ENCODE results near the gene FBXL19.

The FBXL19 gene

DNA sequence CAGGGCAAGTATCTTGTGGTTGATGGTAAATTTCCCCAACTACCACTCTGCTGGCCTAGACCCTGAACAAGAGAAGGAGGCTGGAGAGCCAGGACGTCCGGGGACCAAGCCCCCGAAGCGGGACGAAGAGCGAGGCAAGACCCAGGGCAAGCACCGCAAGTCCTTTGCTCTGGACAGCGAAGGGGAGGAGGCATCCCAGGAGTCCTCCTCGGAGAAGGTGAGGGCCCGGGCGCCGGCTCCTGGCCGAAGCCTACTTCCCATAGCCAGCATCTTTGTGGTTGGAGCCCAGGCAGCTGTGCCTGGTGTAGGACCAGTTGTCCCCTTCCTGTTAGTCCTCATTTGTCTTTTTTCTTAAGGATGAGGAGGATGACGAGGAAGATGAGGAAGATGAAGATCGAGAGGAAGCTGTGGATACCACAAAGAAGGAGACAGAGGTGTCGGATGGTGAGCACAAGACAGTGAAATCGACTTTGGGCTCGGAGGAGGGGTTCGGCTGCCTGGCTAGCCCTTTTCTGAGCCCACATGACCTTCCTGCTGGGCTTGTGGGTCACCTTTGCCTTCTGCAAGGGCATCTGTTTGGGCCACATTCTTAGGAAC is 46.0 kb downstream of the FBXL19 start:
- DNase-seq = no peak

DNA sequence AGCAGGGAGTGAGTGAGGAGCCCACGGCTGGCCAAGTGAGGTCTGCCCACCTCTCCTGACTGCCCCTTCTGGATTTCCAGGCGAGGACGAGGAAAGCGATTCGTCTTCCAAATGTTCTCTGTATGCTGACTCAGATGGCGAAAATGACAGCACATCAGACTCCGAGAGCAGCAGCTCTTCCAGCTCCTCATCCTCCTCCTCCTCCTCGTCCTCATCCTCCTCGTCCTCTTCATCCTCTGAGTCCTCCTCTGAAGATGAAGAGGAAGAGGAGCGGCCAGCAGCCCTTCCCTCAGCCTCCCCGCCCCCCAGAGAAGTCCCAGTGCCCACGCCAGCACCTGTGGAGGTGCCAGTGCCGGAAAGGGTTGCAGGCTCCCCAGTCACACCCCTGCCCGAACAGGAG is 47.9 kb downstream of the FBXL19 start:
- no peak for DNase-seq

DNA sequence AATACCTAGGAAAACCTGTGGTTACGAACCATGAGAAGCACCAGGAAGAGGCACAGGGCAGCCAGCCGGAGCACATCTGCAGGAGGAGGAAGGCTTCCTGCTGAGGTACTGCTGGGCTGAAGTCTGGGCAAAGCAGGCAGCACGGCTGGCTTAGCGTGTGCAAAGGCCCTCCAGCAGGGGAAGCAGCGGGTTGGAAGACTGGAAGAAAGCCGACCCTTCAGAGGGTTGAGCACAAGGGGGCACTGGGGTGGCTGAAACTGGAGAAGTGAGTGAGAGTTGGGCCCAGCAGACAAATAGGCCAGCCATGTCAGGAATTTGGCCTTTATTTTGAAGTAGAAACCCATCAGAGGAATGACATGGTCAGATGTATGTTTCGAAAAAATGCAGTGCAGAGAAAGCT is 49.5 kb downstream of the FBXL19 start:
- DNase-seq = no peak

DNA sequence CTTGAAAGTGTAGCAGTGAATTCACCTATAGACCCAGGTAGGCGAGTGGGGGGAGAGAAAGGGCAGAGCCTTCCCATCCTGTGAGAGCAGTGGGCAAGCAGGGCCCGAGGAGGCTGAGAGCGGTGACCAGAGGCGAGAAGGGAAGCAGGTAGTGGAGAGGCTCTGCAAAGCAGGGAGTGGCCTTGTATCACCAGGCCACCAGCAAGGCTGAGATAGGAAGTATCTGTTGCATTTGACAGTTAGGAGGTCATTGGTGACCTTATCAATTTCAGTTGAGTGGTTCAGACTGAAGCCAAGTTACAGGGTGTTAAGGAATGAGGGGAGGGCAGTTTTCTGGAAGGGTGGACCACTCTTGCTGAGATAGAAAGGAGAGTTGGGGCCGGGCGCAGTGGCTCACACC is 51.0 kb downstream of the FBXL19 start:
- no peak for DNase-seq

DNA sequence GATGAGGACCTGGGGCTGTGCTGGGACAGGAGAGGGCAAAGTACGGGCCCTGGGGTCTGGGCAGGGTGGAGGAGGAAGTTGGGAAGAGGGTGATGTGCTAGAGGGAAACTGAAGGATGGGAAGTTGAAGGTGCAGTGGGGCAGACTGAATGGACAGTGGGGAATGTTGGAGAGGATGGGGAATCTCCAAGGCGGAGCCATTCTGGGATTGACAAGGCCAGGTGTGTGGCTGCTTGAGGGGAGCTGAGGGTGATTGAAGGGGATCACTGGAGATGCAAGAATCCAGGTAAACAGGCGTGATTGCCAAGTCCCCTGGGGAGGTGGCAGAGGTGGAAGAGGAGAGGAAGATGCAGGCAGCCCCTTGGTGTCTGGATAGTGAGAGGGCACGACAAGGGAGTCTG is 53.1 kb downstream of the FBXL19 start:
- DNase-seq = no peak

DNA sequence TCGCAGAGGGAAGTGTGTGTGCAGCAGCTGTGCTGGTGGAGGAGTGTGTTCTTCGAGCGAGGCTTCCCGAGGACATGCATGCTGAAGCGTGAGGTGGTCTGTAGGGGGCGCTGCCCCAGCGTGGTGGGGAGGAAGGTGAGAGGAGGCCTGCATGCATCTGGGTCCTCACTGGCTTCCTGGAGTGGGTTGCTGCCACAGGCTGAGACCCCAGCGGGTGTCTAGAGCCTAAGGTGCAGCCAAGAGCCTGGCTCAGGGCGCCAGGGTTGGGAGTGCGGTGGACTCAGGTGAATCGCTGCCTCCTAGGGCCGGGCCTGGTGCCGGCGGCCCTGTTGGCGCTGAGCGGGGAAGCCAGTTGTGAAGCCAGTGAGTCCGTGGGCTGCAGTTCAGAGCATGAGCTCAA is 54.1 kb downstream of the FBXL19 start:
- no peak for DNase-seq

DNA sequence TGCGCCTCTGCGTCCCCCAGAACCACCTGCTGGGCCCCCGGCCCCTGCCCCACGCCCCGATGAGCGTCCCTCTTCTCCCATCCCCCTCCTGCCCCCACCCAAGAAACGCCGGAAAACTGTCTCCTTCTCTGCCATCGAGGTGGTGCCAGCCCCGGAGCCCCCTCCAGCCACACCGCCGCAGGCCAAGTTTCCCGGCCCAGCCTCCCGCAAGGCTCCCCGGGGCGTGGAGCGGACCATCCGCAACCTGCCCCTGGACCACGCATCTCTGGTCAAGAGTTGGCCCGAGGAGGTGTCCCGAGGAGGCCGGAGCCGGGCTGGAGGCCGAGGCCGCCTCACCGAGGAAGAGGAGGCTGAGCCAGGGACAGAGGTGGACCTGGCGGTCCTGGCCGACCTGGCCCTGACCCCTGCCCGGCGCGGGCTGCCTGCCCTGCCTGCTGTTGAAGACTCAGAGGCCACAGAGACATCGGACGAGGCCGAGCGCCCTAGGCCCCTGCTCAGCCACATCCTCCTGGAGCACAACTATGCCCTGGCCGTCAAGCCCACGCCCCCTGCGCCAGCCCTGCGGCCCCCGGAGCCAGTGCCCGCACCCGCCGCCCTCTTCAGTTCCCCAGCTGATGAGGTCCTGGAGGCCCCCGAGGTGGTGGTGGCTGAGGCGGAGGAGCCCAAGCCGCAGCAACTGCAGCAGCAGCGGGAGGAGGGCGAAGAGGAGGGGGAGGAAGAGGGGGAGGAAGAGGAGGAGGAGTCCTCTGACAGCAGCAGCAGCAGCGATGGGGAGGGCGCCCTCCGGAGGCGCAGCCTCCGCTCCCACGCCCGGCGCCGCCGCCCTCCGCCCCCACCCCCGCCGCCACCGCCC is 56.0 kb downstream of the FBXL19 start:
- DNase-seq = no peak

DNA sequence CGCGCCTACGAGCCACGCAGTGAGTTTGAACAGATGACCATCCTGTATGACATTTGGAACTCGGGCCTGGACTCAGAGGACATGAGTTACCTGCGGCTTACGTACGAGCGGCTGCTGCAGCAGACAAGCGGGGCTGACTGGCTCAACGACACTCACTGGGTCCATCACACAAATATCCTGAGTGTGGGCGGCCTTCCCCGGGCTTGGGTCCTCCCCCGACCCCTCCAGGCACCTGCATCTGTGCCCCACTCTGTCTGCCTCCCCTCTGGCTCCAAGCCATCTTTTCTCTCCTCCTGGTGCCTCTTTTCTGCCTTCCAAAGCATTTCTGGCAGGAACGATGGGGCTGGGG is 56.6 kb downstream of the FBXL19 start:
- no peak for DNase-seq

DNA sequence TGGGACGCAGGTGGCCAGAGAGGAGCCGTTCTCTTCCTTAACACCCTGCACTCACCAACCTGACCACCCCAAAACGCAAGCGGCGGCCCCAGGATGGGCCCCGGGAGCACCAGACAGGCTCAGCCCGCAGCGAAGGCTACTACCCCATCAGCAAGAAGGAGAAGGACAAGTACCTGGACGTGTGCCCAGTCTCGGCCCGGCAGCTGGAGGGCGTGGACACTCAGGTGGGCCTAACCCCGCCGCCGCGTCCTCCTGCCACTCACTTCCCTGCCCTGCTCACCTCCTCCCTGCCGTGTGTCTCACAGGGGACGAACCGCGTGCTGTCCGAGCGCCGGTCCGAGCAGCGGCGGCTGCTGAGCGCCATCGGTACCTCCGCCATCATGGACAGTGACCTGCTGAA is 57.1 kb downstream of the FBXL19 start:
- no peak for DNase-seq

DNA sequence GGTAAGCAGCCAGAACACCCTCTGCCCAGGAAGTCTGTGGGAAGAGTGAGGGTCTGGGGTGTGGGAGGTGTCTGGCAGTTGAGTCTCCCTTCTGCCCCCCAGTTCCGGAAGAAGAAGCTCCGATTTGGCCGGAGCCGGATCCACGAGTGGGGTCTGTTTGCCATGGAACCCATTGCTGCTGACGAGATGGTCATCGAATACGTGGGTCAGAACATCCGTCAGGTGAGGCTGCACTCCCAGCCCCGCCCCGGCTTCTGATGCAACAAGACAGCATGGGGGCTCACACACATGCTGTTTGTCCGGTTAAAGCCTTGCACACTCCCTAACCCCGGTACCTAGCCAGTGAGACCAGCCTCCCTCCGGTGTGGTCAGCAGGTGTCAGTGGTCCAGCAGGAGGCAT is 57.6 kb downstream of the FBXL19 start:
- DNase-seq = no peak

DNA sequence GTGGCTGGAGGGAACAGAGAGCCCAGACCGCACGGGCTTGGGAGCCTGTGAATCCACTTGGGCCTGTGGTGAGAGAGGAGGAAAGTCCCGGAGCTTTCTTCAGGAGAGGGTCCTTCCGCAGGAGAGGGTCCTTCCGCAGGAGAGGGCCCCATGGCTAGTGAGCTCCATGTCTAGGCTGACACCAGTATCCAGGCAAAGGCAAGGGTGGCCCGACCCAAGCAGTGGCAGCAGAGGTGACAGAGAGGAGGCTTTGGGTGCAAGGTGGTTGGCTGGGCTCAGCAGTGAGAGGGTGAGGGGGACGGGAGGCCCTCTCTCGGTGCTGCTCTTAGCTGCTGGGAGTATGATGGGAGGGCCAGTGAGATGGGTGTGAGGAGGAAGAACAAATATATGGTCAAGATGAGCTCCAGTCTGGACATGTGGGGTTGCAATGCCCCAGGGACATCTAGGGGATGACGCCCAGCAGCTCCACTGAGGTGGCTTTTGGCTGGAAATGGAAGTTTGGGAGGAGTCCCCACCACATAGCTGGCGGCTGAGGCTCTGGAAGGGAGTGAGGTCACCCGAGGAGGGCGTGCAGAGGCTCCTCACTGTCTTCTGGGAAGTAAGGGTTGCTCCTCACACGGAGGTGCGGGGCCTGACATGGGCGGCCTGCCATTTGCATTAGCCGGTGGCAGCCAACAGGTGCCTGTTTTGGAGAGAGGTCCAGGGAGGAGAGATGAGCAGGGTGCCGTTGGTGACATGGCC is 59.3 kb downstream of the FBXL19 start:
- DNase-seq = no peak

DNA sequence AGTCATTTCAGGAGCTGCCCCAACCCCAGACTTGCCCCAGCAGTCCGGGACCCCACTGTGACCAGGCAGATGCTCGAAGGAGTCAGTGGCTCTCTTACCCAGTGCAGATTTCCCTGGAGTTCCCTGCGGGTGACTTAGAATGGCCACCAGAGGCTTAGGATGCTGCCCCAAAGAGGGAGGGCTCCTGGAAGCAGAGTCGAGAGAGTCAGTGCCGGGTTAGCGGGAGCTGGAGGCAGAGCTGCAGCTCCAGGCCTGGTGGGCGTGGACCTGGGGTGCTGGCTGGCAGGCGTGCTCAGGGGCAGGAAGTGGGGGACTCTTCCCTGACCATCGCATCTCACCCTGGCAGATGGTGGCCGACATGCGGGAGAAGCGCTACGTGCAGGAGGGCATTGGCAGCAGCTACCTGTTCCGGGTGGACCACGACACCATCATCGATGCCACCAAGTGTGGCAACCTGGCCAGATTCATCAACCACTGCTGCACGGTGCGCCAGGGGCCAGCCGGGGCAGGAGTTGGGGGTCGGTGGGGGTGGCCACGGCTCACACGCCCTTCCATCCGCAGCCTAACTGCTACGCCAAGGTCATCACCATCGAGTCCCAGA is 60.0 kb downstream of the FBXL19 start:
- DNase-seq = no peak

DNA sequence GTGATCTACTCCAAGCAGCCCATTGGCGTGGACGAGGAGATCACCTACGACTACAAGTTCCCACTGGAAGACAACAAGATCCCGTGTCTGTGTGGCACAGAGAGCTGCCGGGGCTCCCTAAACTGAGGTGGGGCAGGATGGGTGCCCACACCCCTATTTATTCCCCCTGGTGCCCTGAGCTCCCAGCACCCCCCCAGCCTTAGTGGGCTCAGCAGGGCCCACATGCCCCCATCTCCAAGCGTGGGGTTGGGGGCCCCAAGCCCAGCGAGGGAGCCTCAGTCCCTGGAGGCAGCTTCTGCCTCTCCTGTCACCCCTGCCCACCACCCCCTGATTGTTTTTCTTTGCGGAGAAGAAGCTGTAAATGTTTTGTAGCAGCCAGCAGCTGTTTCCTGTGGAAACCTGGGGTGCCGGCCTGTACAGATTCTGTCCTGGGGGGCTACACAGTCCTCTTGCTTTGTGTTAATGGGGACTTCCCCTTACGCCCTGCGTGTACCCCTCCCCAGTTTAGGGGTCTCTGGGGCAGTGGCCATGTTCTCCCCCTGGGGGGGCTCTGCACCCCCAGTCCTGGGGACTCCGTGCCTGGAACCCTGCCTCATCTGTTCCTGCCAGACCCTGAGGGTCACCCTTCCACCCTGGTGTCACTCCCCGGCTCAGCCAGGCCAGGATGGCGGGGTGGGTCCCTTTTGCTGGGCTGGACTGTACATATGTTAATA is 60.7 kb downstream of the FBXL19 start:
- DNase-seq = no peak

DNA sequence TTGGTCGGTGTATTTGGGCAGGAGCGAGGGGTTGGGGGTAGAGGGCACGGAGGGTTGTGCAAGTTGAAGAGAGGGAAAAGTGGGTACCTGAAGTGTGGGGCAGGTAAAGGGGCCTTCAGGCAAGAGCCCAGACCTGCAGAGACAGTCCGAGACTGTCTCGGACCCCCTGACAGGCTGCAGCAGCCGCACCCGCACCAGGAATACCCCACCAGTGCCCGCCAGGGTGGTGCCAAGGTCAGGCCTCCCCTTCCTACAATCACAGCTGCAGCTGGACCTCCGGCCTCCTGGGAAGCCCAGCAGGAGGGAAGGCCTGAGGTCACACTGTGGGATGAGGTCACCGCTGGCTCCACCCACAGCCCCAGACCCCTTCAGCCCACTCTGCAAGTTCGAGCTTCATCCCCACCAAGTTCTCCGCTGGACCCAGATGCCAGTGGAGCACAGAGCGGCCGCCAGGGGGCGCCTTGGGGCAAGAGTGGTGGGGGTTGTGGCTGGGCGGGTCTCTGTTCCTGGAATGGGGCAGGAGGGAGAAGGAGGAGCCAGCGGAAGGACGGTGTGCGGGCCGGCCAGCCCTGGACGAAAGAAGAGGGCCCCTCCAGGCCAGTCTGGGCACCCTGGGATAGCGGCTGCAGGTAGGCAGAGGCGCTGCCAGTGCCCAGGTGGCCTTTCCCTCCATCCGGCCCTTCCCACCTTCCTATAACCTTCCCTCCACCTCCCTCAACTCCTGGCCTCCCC is 61.5 kb downstream of the FBXL19 start, which contains the start of gene HSD3B7:
Gene HSD3B7 (plus strand): TSS at position 539 of the 732 bp plus-strand sequence. CDS start 452 bp downstream, outside the sequence.
- DNase-seq = peak; percentile 71

DNA sequence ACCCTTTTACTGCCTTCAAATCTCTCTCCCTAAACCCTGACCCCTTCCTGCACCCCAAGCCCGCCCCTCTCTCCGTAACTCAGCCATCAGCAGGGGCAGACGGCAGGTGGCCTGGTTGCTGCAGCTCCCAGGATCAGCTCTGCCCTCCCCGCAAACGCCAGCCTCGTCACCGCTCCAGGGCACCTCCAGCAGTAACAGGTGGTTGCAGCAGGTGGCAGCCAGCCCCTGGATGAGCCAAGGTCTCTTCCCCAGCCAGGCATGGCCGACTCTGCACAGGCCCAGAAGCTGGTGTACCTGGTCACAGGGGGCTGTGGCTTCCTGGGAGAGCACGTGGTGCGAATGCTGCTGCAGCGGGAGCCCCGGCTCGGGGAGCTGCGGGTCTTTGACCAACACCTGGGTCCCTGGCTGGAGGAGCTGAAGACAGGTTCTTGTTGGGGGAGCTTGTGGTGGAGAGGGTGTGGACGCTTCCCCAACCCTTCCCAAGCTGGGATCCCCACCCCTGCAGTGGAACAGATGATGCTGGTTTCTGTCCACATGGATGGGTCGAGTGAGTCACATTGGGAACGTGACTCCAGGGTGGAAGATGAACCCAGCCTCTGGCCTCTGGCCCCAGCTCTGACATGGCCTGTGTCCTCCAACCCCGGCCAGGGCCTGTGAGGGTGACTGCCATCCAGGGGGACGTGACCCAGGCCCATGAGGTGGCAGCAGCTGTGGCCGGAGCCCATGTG is 62.2 kb downstream of the FBXL19 start:
- DNase-seq = no peak

DNA sequence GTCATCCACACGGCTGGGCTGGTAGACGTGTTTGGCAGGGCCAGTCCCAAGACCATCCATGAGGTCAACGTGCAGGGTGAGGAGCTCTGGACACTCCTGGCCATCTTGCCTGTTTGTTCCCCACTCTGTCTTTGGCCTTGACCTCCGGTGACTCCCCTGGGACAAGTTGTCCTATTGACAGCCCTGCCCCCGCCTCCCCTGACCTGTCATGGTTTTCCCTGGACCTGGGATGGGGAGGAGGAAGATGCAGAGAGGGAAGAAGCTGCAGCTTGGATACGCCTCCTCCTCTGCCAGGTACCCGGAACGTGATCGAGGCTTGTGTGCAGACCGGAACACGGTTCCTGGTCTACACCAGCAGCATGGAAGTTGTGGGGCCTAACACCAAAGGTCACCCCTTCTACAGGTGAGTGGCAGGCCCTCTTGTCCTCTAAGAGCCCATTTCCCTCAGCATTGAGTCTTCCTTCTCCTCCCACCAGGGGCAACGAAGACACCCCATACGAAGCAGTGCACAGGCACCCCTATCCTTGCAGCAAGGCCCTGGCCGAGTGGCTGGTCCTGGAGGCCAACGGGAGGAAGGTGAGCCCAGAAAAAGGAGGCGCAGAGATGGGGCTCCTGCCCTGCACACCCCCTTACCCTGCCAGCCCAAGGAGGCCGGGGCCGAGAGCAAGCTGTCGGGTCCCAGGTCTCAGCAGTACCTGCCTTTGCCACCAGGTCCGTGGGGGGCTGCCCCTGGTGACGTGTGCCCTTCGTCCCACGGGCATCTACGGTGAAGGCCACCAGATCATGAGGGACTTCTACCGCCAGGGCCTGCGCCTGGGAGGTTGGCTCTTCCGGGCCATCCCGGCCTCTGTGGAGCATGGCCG is 63.0 kb downstream of the FBXL19 start:
- DNase-seq = no peak

DNA sequence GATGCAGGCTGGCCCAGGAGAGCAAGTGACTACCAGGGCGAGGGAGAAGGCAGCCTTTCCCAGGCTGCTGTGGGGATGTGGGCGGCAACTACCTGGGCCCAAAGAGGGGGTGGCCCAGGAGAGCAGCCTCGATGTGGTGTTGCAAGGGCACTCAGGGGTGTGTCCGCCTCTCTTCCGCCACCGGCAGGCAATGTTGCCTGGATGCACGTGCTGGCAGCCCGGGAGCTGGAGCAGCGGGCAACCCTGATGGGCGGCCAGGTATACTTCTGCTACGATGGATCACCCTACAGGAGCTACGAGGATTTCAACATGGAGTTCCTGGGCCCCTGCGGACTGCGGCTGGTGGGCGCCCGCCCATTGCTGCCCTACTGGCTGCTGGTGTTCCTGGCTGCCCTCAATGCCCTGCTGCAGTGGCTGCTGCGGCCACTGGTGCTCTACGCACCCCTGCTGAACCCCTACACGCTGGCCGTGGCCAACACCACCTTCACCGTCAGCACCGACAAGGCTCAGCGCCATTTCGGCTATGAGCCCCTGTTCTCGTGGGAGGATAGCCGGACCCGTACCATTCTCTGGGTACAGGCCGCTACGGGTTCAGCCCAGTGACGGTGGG is 64.3 kb downstream of the FBXL19 start:
- no peak for DNase-seq

DNA sequence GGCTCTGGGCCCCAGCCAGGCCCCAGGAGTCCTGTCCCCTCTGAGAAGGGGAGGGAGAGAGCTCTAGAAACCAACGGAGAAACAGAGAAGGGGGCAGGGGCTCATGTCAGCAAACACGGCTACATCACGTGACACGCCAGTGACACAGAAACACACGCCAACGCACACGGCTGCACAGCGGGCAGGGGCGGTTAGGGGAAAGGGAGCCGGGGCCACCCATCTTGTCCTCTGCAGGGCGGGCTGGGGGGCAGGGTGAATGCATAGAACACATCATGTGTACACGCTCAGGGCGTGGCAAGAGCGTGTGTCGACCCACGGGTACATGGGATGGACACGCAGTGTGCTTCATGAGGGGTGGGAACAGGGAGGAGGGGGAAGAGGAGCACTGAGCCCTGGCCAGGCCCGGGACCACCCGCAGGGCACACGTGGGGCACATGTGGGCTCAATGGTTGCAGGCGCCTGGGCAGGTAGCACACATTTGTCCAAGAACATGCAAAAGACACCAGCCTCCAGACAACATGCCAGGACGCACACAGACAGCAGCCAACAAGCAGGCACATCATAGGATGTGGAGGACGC is 66.2 kb downstream of the FBXL19 start:
- no peak for DNase-seq

DNA sequence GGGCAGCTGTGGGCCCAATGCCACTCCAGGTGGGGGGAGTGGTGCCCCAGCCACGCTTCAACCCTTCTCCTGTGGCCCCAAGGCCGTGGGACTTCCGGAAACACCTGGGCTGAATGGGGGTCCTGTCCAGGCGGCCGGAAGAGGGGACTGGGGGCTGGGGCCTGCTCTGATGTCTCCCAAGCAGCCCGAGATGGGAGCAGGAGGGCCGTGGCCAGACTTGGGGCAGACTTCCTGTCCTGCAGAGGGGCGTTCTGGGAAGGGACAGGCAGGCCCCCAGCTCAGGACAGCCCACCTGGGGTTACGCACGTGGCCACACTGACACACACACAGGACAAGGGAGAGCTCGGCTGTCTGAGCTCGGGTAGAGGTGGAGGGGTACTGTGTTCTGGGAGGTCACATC is 66.7 kb downstream of the FBXL19 start:
- DNase-seq = no peak

DNA sequence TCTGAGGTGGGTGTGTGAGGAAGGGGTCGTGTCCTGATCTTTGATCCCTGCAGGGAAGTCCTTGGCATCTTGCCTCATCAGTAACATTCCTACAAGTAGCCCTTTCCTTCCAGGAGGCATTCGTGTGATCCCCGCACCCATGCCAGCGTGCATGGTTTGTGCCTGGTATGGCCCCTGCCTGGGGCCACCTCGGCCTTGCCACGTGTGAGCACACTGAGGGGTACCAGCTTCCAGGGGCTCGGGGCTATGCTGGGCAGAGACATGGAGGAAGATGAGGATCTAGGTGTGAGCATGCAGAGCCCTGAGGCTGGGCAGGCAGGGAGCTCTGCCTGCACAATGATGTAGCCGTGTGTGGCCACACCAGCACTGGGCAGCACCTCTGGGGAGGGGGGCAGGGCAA is 67.7 kb downstream of the FBXL19 start:
- no peak for DNase-seq

All from CD4-positive, alpha-beta T cell treated with Interleukin-15 for 1 hour (primary cell).